Sigmoid colon (tissue), 7 donors: ENCODE measurements around the gene GNAT1. TPM values are rescaled to one million over a fixed set of nuclear protein-coding genes. Genes with fewer than 3 reads are reported as not detected.

Source experiments
- DNase-seq: peaks from one replicate; pipeline ENCODE4 v3.0.0-alpha.2; 2019
- H3K27ac ChIP-seq, 4 donors: fragments of 200-600 bp; sonication (generic); one replicate each; pipeline ENCODE4 v1.5.1; 2016 to 2019; ENCODE audit warnings: mild to moderate bottlenecking in 1 of 4
- H3K27me3 ChIP-seq, 3 donors: fragments of 200-600 bp; sonication (generic); one replicate each; pipeline ENCODE4 v1.5.1; 2019; ENCODE audit warnings: mild to moderate bottlenecking in 1 of 3
- H3K36me3 ChIP-seq, 4 donors: fragments of 200-600 bp; sonication (generic); one replicate each; pipeline ENCODE4 v1.5.1; 2016 to 2019
- H3K4me1 ChIP-seq, 4 donors: fragments of 200-600 bp; sonication (generic); one replicate each; pipeline ENCODE4 v1.5.1; 2017 to 2019
- H3K4me3 ChIP-seq, 4 donors: fragments of 200-600 bp; sonication (generic); one replicate each; pipeline ENCODE4 v1.5.1; 2017 to 2019; ENCODE audit warnings: mild to moderate bottlenecking in 2 of 4, moderate library complexity in 1 of 4
- H3K9me3 ChIP-seq, 4 donors: fragments of 200-600 bp in 3 of 4; sonication (generic) in 3 of 4; one replicate each; pipeline versions ENCODE4 v1.5.1 to v1.6.1; 2013 to 2019
- EP300 ChIP-seq, 4 donors: sonication (generic); formaldehyde crosslinking; IDR thresholded peaks; one replicate each; pipeline ENCODE4 v1.6.1; 2017; ENCODE audit warnings: antibody characterized with exemption in 4 of 4
- POLR2A ChIP-seq, 2 donors: fragments of 450-650 bp; IDR thresholded peaks; one replicate each; pipeline ENCODE4 v1.6.1; 2016; ENCODE audit warnings: antibody characterized with exemption in 2 of 2, mild to moderate bottlenecking in 2 of 2, moderate library complexity in 2 of 2
- POLR2AphosphoS5 ChIP-seq, 4 donors: sonication (generic); formaldehyde crosslinking; IDR thresholded peaks; one replicate each; pipeline ENCODE4 v1.6.1; 2017; ENCODE audit warnings: antibody characterized with exemption in 4 of 4
- WGBS, 2 donors: extraction: QIAGEN DNeasy Blood & Tissue Kit; methylation state at CpG; one replicate each; pipeline ENCODE4 v1.1.7; 2013; 5-methylcytosine and 5-hydroxymethylcytosine counted together
- intact Hi-C: fragments of 100-400 bp; cut with DNase I; formaldehyde crosslinking; loops from one replicate; pipeline ENCODE4 v1.15.1; 2023
- polyA plus RNA-seq, 3 donors: library from polyadenylated mRNA; stranded (reverse); fragments of 200-250 nt; gene quantifications; one replicate each; pipeline ENCODE4 v1.2.3, GENCODE V29; 2013
- total RNA-seq, 4 donors: library from RNA; depleted of rRNA; stranded (reverse); fragments of >200 nt; gene quantifications; one replicate each; pipeline ENCODE4 v1.1.0, GENCODE V29; 2016
- TF ChIP-seq, protein P1 (sequence below), 4 experiments: fragments of 450-650 bp in 3 of 4; fragments of 200-600 bp in 1 of 4; IDR thresholded peaks; one replicate each; pipeline ENCODE4 v1.5.1; 2016 to 2019; ENCODE audit warnings: antibody characterized with exemption in 4 of 4, mild to moderate bottlenecking in 3 of 4, moderate library complexity in 2 of 4
- donor health status: healthy with polysubstance abuse.
- donor health status: Bipolar disorder and iron deficiency.
- donor health status: healthy.

GNAT1 gene
- total and polyA plus RNA-seq, 7 donors, result 0.06 TPM; not detected in 6

GRCh38 chr3:50238549-50239026, 47.2 kb downstream of the GNAT1 start:
- peak; percentile 26 to 75 (median 52) for TF ChIP-seq POLR2AphosphoS5 (IDR thresholded peaks at IDR 0.05)
- TF ChIP-seq, protein P1, sequence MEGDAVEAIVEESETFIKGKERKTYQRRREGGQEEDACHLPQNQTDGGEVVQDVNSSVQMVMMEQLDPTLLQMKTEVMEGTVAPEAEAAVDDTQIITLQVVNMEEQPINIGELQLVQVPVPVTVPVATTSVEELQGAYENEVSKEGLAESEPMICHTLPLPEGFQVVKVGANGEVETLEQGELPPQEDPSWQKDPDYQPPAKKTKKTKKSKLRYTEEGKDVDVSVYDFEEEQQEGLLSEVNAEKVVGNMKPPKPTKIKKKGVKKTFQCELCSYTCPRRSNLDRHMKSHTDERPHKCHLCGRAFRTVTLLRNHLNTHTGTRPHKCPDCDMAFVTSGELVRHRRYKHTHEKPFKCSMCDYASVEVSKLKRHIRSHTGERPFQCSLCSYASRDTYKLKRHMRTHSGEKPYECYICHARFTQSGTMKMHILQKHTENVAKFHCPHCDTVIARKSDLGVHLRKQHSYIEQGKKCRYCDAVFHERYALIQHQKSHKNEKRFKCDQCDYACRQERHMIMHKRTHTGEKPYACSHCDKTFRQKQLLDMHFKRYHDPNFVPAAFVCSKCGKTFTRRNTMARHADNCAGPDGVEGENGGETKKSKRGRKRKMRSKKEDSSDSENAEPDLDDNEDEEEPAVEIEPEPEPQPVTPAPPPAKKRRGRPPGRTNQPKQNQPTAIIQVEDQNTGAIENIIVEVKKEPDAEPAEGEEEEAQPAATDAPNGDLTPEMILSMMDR (IDR thresholded peaks at IDR 0.05), result no peak
- Histone ChIP-seq H3K4me3 (peak overlapping the region; percentile 63 to 96 (median 74)), H3K27ac (peak overlapping the region; percentile 87 to 94 (median 90)), H3K27me3 (no peaks in the 10 kb centered on the region), H3K36me3 (no peaks in the 10 kb centered on the region), H3K4me1 (peaks cover 0 to 80% (median 66%) of the 10 kb centered on the region in 4 donors), H3K9me3 (no peaks in the 10 kb centered on the region)
- DNase-seq, result peak; percentile 96
- intact Hi-C loops, result no loop called here
- 7 to 44% methylated on average over 7 of the region's 7 CpGs for WGBS, 2 donors

DNA sequence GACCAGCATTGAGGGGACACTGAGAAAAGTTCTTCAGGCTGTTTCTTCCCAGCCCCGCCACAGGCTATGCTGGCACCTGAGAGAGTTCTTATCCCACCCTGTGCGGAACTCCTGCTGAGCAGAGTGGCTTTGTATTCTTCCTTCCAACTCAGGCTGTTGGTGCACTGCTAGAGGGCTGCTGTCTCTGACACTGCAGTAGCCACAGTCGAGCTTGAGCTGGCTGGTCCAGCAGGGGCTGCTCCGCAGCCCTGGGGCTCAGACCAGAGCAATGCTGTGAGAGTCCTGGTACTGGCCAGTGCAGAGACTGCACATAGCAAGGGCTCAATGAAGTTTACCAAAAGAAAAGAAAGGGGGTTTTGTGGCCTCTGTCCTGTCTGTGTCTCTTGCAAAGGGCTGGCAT, 48.2 kb downstream of the GNAT1 start:
- Histone ChIP-seq H3K27ac (peak overlapping the region; percentile 87 to 94 (median 90)), H3K36me3 (no peaks in the 10 kb centered on the region), H3K4me3 (no peak overlapping the region), H3K27me3 (no peaks in the 10 kb centered on the region), H3K4me1 (peaks cover 0 to 88% (median 73%) of the 10 kb centered on the region in 4 donors), H3K9me3 (no peaks in the 10 kb centered on the region)
- TF ChIP-seq, protein P1 (IDR thresholded peaks at IDR 0.05), result no peak
- TF ChIP-seq POLR2A (IDR thresholded peaks at IDR 0.05), result no peak
- TF ChIP-seq EP300 (IDR thresholded peaks at IDR 0.05), result no peak
- TF ChIP-seq POLR2AphosphoS5 (IDR thresholded peaks at IDR 0.05), result no peak
- 76 to 90% methylated on average over 4 of the region's 4 CpGs for WGBS, 2 donors
- intact Hi-C loops, result no loop called here
- DNase-seq, result no peak

DNA sequence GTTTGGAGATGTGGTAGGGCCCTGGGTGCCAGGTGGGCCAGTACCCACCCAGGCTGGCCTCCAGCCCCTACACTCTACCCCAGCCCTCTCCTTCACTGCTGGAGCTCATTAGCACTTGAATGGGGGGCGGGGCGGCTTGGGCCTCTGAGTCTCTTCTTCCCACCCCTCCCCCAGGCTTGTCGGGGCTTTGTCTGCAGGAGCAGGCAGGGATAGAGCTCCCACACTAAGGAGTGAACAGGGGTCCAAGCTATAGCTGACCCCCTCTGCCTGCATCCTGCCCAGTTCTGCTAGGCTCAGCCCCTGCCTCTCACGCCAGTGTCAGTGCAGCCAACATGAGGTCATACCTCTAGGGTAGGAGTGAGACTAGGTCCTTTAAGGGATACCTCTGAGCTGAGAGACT, 49.8 kb downstream of the GNAT1 start:
- no peaks in the 10 kb centered on the region for H3K36me3 ChIP-seq
- WGBS, 2 donors, result 81 to 85% methylated on average over 4 of the region's 4 CpGs
- no peaks in the 10 kb centered on the region for H3K27me3 ChIP-seq
- no peaks in the 10 kb centered on the region for H3K9me3 ChIP-seq
- no peak for DNase-seq
- H3K4me3 ChIP-seq, result no peak overlapping the region
- intact Hi-C loops, result no loop called here
- peaks cover 0 to 95% (median 79%) of the 10 kb centered on the region in 4 donors for H3K4me1 ChIP-seq
- TF ChIP-seq, protein P1 (IDR thresholded peaks at IDR 0.05), result no peak
- TF ChIP-seq POLR2AphosphoS5 (IDR thresholded peaks at IDR 0.05), result no peak
- TF ChIP-seq EP300 (IDR thresholded peaks at IDR 0.05), result no peak
- peak overlapping the region; percentile 87 to 94 (median 90) for H3K27ac ChIP-seq

DNA sequence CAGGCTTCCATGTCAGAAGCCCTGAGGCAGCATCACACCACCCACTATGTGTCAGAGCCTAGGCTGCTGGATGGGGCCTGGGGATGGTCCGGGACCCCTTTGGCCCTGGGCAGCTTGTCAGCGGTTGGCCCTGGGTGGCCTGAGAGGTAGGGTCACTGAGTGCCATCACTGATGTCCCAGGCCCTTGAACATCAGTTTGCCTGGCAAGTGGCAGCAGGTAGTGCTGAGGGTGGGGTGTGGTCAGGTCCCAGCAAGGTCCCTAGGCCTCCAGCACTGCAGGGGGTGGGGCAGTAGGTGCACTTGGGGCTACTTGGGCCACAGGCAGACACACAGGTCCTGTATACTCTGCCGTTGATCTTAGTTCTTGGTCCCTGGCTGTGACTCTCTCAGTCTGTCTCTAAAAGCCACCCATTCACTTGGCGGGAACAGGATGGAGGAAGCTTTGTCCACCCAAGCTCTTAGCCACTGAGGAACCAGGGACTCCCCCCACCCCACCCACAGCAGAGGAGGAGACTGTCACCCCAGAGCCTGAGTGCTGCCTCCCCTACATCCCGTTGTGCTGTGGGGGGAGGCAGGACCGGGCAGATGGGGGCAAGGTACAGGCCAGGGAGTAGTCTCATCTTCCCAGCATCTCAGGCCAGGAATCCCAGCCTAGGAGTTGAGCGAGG, 50.4 kb downstream of the GNAT1 start:
- Histone ChIP-seq H3K27ac (peak overlapping the region; percentile 87 to 94 (median 90)), H3K27me3 (no peaks in the 10 kb centered on the region), H3K4me3 (no peak overlapping the region), H3K4me1 (peaks cover 0 to 98% (median 86%) of the 10 kb centered on the region in 4 donors), H3K9me3 (no peaks in the 10 kb centered on the region), H3K36me3 (no peaks in the 10 kb centered on the region)
- WGBS, 2 donors, result 58 to 67% methylated on average over 7 of the region's 7 CpGs
- no peak for TF ChIP-seq POLR2AphosphoS5 (IDR thresholded peaks at IDR 0.05)
- TF ChIP-seq, protein P1 (IDR thresholded peaks at IDR 0.05), result no peak
- DNase-seq, result no peak
- intact Hi-C loops, result no loop called here

DNA sequence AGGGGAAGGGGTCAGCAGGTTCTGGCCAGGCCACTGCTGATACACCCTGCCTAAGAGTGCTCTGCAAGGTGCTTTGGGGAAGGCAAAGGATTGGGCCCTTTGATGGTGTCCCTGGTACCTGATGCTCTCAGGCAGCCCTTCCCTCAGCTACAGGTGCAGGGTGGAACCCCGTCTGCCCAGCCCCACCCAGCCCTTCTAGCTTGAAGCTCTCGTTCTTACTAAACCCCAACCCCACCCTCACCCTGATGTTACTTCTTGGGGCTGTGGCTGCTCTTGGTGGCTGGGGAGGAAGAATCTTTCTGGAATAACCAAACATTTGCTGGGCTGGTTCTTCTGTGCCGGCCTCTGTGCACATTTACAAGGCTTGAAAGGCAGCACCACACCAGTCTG, 51.0 kb downstream of the GNAT1 start:
- Histone ChIP-seq H3K4me3 (no peak overlapping the region), H3K27me3 (no peaks in the 10 kb centered on the region), H3K27ac (peak overlapping the region; percentile 87 to 94 (median 90)), H3K9me3 (no peaks in the 10 kb centered on the region), H3K4me1 (peaks cover 0 to 98% (median 91%) of the 10 kb centered on the region in 4 donors), H3K36me3 (no peaks in the 10 kb centered on the region)
- intact Hi-C loops, result no loop called here
- TF ChIP-seq, protein P1 (IDR thresholded peaks at IDR 0.05), result no peak
- TF ChIP-seq POLR2A (IDR thresholded peaks at IDR 0.05), result no peak
- no peak for TF ChIP-seq POLR2AphosphoS5 (IDR thresholded peaks at IDR 0.05)
- no peak for TF ChIP-seq EP300 (IDR thresholded peaks at IDR 0.05)
- no peak for DNase-seq
- 16 to 22% methylated on average over 3 of the region's 3 CpGs for WGBS, 2 donors
